HCEC 1CT (cell line): ENCODE data around the gene TRIM72.
"Not testable (repeated sequence)": the region's sequence is repeated elsewhere in the genome, so short reads cannot be mapped to it uniquely, and the experiment has no call there.

ENCODE experiments used
- DNase-seq: peaks from one replicate; pipeline ENCODE4 v3.0.0-alpha.2; 2017

TRIM72 gene

GRCh38 chr16:31213877-31214707 lies at the start of gene TRIM72:
TRIM72 (plus strand) TSS chr16:31214119; CDS start chr16:31214739, 620 bp downstream.
- no peak for DNase-seq

GRCh38 chr16:31167315-31167714 lies 46.6 kb upstream of the TRIM72 start:
- no peak for DNase-seq

- DNase-seq, result no peak
These were observed 45.1 kb upstream of the TRIM72 start for GRCh38 chr16:31168848-31169247.

GRCh38 chr16:31170048-31170447 lies 43.9 kb upstream of the TRIM72 start:
- DNase-seq, result not testable (repeated sequence)

- no peak for DNase-seq
These were observed 36.8 kb upstream of the TRIM72 start for GRCh38 chr16:31177136-31177535.

- no peak for DNase-seq
These were observed 34.6 kb upstream of the TRIM72 start for GRCh38 chr16:31179219-31179746.

GRCh38 chr16:31179747-31180459 lies 34.0 kb upstream of the TRIM72 start, which contains the start of gene FUS:
FUS (plus strand) TSS chr16:31180139; CDS start chr16:31180215, 76 bp downstream.
- peak; percentile 76 for DNase-seq

- DNase-seq, result peak; percentile 38
These were observed 32.7 kb upstream of the TRIM72 start for GRCh38 chr16:31181102-31181830.

- no peak for DNase-seq
These were observed 31.5 kb upstream of the TRIM72 start for GRCh38 chr16:31182391-31182790.

- no peak for DNase-seq
These were observed 30.2 kb upstream of the TRIM72 start for GRCh38 chr16:31183432-31184428.

- DNase-seq, result no peak
These were observed 29.0 kb upstream of the TRIM72 start for GRCh38 chr16:31184888-31185287.

- no peak for DNase-seq
These were observed 28.6 kb upstream of the TRIM72 start for GRCh38 chr16:31185339-31185738.

GRCh38 chr16:31186176-31186575 lies 27.7 kb upstream of the TRIM72 start:
- no peak for DNase-seq

- no peak for DNase-seq
These were observed 26.8 kb upstream of the TRIM72 start for GRCh38 chr16:31186930-31187807.

- DNase-seq, result no peak
These were observed 26.1 kb upstream of the TRIM72 start for GRCh38 chr16:31187808-31188189.

- DNase-seq, result no peak
These were observed 25.2 kb upstream of the TRIM72 start for GRCh38 chr16:31188450-31189411.

GRCh38 chr16:31189412-31189778 lies 24.5 kb upstream of the TRIM72 start:
- DNase-seq, result no peak

- DNase-seq, result no peak
These were observed 23.9 kb upstream of the TRIM72 start for GRCh38 chr16:31190061-31190460.

GRCh38 chr16:31190818-31191444 lies 23.0 kb upstream of the TRIM72 start:
- no peak for DNase-seq
